HG03378 (cell line): ENCODE data around the gene PDE4D.
A peak's percentile ranks its signal among the peaks of the same experiment; 100 is the strongest.

Experiments
- ATAC-seq: cut with Tn5 transposase; IDR thresholded peaks from one replicate; pipeline ENCODE4 v1.9.1; 2021; ENCODE audit warnings: mild to moderate bottlenecking, moderate library complexity; ENCODE audit not compliant: unreplicated experiment

The PDE4D gene

GRCh38 chr5:59246882-59247281 lies 646.6 kb downstream of the PDE4D start:
- no peak for ATAC-seq

GRCh38 chr5:59246145-59246869 lies 647.2 kb downstream of the PDE4D start:
- no peak for ATAC-seq

GRCh38 chr5:59245198-59245597 lies 648.3 kb downstream of the PDE4D start:
- ATAC-seq = no peak

GRCh38 chr5:59241552-59241951 lies 652.0 kb downstream of the PDE4D start:
- no peak for ATAC-seq

- no peak for ATAC-seq
Observed at GRCh38 chr5:59241119-59241518, 652.4 kb downstream of the PDE4D start.

GRCh38 chr5:59238126-59238902 lies 655.2 kb downstream of the PDE4D start:
- peak; percentile 86 for ATAC-seq

GRCh38 chr5:59236986-59237385 lies 656.5 kb downstream of the PDE4D start:
- ATAC-seq = no peak

- no peak for ATAC-seq
Observed at GRCh38 chr5:59236448-59236847, 657.1 kb downstream of the PDE4D start.

GRCh38 chr5:59234236-59234635 lies 659.3 kb downstream of the PDE4D start:
- no peak for ATAC-seq

GRCh38 chr5:59231221-59231931 lies 662.1 kb downstream of the PDE4D start:
- ATAC-seq = no peak

- no peak for ATAC-seq
Observed at GRCh38 chr5:59222687-59223511, 670.6 kb downstream of the PDE4D start.

- no peak for ATAC-seq
Observed at GRCh38 chr5:59221769-59222168, 671.8 kb downstream of the PDE4D start.

GRCh38 chr5:59218424-59219045 lies 675.0 kb downstream of the PDE4D start:
- ATAC-seq = no peak

GRCh38 chr5:59216841-59217240 lies 676.7 kb downstream of the PDE4D start:
- no peak for ATAC-seq

GRCh38 chr5:59212596-59212995 lies 680.9 kb downstream of the PDE4D start:
- ATAC-seq = no peak

- no peak for ATAC-seq
Observed at GRCh38 chr5:59209758-59210359, 683.7 kb downstream of the PDE4D start.

- ATAC-seq = no peak
Observed at GRCh38 chr5:59208474-59208873, 685.1 kb downstream of the PDE4D start.

GRCh38 chr5:59207401-59207800 lies 686.1 kb downstream of the PDE4D start:
- ATAC-seq = no peak

- no peak for ATAC-seq
Observed at GRCh38 chr5:59206132-59206581, 687.4 kb downstream of the PDE4D start.
